GM23248 (cell line): ENCODE measurements around the gene ARMC8. TPM values are rescaled to one million over a fixed set of nuclear protein-coding genes. Genes with fewer than 3 reads are reported as not detected.

ENCODE experiments used
- DNase-seq: peaks from one replicate; pipeline ENCODE4 v3.0.0-alpha.2; 2015
- H2AFZ ChIP-seq: fragments of 200-600 bp; sonication (generic); 2 replicates; pipeline ENCODE4 v1.6.1; 2016; ENCODE audit warnings: antibody characterized with exemption
- H3F3A ChIP-seq: fragments of 200-600 bp; sonication (generic); 2 replicates; pipeline ENCODE4 v1.6.1; 2016; ENCODE audit warnings: mild to moderate bottlenecking, antibody characterized with exemption, mixed run types; ENCODE audit not compliant: insufficient read depth
- H3K27ac ChIP-seq: fragments of 200-600 bp; sonication (generic); 2 replicates; pipeline ENCODE4 v1.5.1; 2016; ENCODE audit warnings: mild to moderate bottlenecking
- H3K27me3 ChIP-seq: fragments of 200-600 bp; sonication (generic); replicated peaks from 2 replicates; pipeline ENCODE4 v1.6.1; 2016; ENCODE audit warnings: mild to moderate bottlenecking; ENCODE audit not compliant: insufficient read depth
- H3K36me3 ChIP-seq: fragments of 200-600 bp; sonication (generic); 2 replicates; pipeline ENCODE4 v1.6.1; 2016; ENCODE audit warnings: low read depth, mild to moderate bottlenecking
- H3K4me1 ChIP-seq: fragments of 200-600 bp; sonication (generic); 2 replicates; pipeline ENCODE4 v1.6.1; 2016; ENCODE audit warnings: mild to moderate bottlenecking; ENCODE audit not compliant: insufficient read depth
- H3K4me2 ChIP-seq: fragments of 200-600 bp; sonication (generic); one replicate; pipeline ENCODE4 v1.6.1; 2016; ENCODE audit warnings: mild to moderate bottlenecking; ENCODE audit not compliant: unreplicated experiment
- H3K4me3 ChIP-seq: fragments of 200-600 bp; sonication (generic); 2 replicates; pipeline ENCODE4 v1.5.1; 2016; ENCODE audit warnings: mild to moderate bottlenecking
- H3K79me2 ChIP-seq: fragments of 200-600 bp; sonication (generic); 2 replicates; pipeline ENCODE4 v1.6.1; 2016; ENCODE audit warnings: mild to moderate bottlenecking; ENCODE audit not compliant: insufficient read depth
- H3K9ac ChIP-seq: fragments of 200-600 bp; sonication (generic); 2 replicates; pipeline ENCODE4 v1.6.1; 2016; ENCODE audit warnings: mild to moderate bottlenecking
- H3K9me2 ChIP-seq: fragments of 200-600 bp; sonication (generic); 2 replicates; pipeline ENCODE4 v1.6.1; 2016; ENCODE audit warnings: mixed run types, mild to moderate bottlenecking, moderate library complexity; ENCODE audit not compliant: insufficient read depth
- H3K9me3 ChIP-seq: fragments of 200-600 bp; sonication (generic); one replicate; pipeline ENCODE4 v1.6.1; 2017; ENCODE audit warnings: low read depth
- H4K20me1 ChIP-seq: fragments of 200-600 bp; sonication (generic); 2 replicates; pipeline ENCODE4 v1.6.0; 2016; ENCODE audit not compliant: insufficient read depth
- EZH2 ChIP-seq: fragments of 200-600 bp; sonication (generic); IDR thresholded peaks from 2 replicates; pipeline ENCODE4 v1.6.1; 2018; ENCODE audit warnings: antibody characterized with exemption, mild to moderate bottlenecking; ENCODE audit not compliant: insufficient read depth, poor library complexity, severe bottlenecking
- EZH2phosphoT487 ChIP-seq: fragments of 200-600 bp; sonication (generic); IDR thresholded peaks from 2 replicates; pipeline ENCODE4 v1.6.1; 2018; ENCODE audit warnings: antibody characterized with exemption, moderate library complexity, mild to moderate bottlenecking, low read depth; ENCODE audit not compliant: insufficient read depth
- WGBS, 2 experiments: methylation state at CpG; one replicate each; pipeline ENCODE4 v1.1.6; 2015 to 2017; ENCODE audit warnings: low lambda C conversion rate in 2 of 2, low coverage in 1 of 2; ENCODE audit errors: missing lambda C conversion rate in 2 of 2; 5-methylcytosine and 5-hydroxymethylcytosine counted together
- in situ Hi-C: fragments of 300-500 bp; cut with MboI; formaldehyde crosslinking; loops from 2 replicates; pipeline ENCODE4 v1.15.0; 2020
- polyA plus RNA-seq: library from polyadenylated mRNA; unstranded; fragments of >200 nt; fragmentation: Nextera tagmentation; extraction: Ambion mirVana; gene quantifications from 2 replicates; pipeline ENCODE4 v1.2.1, GENCODE V29; 2016
- total RNA-seq: library from RNA; depleted of rRNA; stranded (reverse); fragments of >200 nt; shearing (Covaris generic); gene quantifications from 2 replicates; pipeline ENCODE4 v1.2.3, GENCODE V29; 2014

Gene ARMC8
- total and polyA plus RNA-seq, 2 experiments from 2014 or later = 30.1 to 32.9 TPM

- H3K4me2 ChIP-seq = peak overlapping the region; percentile 85
- no peaks in the 10 kb centered on the region for H3K27me3 ChIP-seq
- no peaks in the 10 kb centered on the region for H3K9me3 ChIP-seq
- 5 to 15% methylated on average over 2 of the region's 2 CpGs for WGBS, 2 experiments
- 0 out of 2 replicates have a peak overlapping the region, but pooled peaks have one; percentile 91 for H2AFZ ChIP-seq
- H4K20me1 ChIP-seq = no peaks in the 10 kb centered on the region
- H3K4me1 ChIP-seq = peaks cover 6% of the 10 kb centered on the region; the same call in 1 of the 2 replicates
- H3F3A ChIP-seq = peaks cover 12% of the 10 kb centered on the region
- H3K9me2 ChIP-seq = no peaks in the 10 kb centered on the region
- H3K9ac ChIP-seq = no peak overlapping the region
- H3K27ac ChIP-seq = no peak overlapping the region
- TF ChIP-seq EZH2 = no peak
- no peak for TF ChIP-seq EZH2phosphoT487
- H3K4me3 ChIP-seq = peak overlapping the region; percentile 69; the same call in 1 of the 2 replicates
- peak; percentile 82 for DNase-seq
- H3K36me3 ChIP-seq = no peaks in the 10 kb centered on the region
- in situ Hi-C loops = no loop called here
- H3K79me2 ChIP-seq = no peaks in the 10 kb centered on the region
Observed at GRCh38 chr3:138328341-138328740, 141.2 kb downstream of the ARMC8 start.

GRCh38 chr3:138329127-138329983 is 142.3 kb downstream of the ARMC8 start, which contains the start of gene NME9:
TSS of gene NME9 (minus strand) at chr3:138329851. CDS start at chr3:138329335, 516 bp downstream.
- no peak for TF ChIP-seq EZH2phosphoT487
- no peak for TF ChIP-seq EZH2
- Histone ChIP-seq H3K4me3 (peak within 1 kb of the TSS; percentile 69), H4K20me1 (no peaks in the 10 kb centered on the region), H3K9me2 (no peaks in the 10 kb centered on the region), H3K4me1 (peaks cover 6% of the 10 kb centered on the region; the same call in 1 of the 2 replicates), H3K36me3 (no peaks in the 10 kb centered on the region), H3K4me2 (peak within 1 kb of the TSS; percentile 85), H3K9me3 (no peaks in the 10 kb centered on the region), H3F3A (peaks cover 12% of the 10 kb centered on the region), H3K27ac (no peak within 1 kb of the TSS), H3K9ac (peak within 1 kb of the TSS; percentile 62), H2AFZ (peak within 1 kb of the TSS; percentile 91), H3K27me3 (no peaks in the 10 kb centered on the region), H3K79me2 (no peaks in the 10 kb centered on the region)
- WGBS, 2 experiments = 2% methylated on average over 56 to 61 of the region's 62 CpGs
- in situ Hi-C loops = no loop called here
- peak; percentile 88 for DNase-seq

DNA sequence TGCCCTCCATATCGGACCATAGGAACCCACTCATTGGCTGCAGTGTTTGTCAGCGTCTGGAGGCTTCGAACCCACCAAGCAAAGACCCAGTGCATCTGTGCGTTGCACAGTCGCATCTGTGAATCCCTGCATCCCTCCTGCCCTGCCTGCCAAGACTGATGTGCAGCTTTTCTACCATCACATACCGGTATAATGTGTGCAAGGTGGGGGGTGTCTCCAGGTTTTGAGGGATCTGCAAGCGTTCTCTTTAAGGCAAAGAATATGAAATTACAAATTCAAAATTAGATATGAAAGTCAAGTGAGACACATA is 142.8 kb downstream of the ARMC8 start:
- no peak overlapping the region for H3K27ac ChIP-seq
- H3F3A ChIP-seq = peaks cover 12% of the 10 kb centered on the region
- no peak overlapping the region; the same call in 1 of the 2 replicates for H3K9ac ChIP-seq
- peak overlapping the region; percentile 91; the same call in 1 of the 2 replicates for H2AFZ ChIP-seq
- 15 to 21% methylated on average over 7 of the region's 7 CpGs for WGBS, 2 experiments
- TF ChIP-seq EZH2phosphoT487 (no peak), EZH2 (no peak)
- no peaks in the 10 kb centered on the region for H4K20me1 ChIP-seq
- H3K9me2 ChIP-seq = no peaks in the 10 kb centered on the region
- in situ Hi-C loops = no loop called here
- DNase-seq = no peak
- peak overlapping the region; percentile 85 for H3K4me2 ChIP-seq
- H3K9me3 ChIP-seq = no peaks in the 10 kb centered on the region
- H3K79me2 ChIP-seq = no peaks in the 10 kb centered on the region
- no peaks in the 10 kb centered on the region for H3K27me3 ChIP-seq
- H3K4me1 ChIP-seq = peaks cover 6% of the 10 kb centered on the region; the same call in 1 of the 2 replicates
- H3K36me3 ChIP-seq = no peaks in the 10 kb centered on the region
- peak overlapping the region; percentile 69 for H3K4me3 ChIP-seq

DNA sequence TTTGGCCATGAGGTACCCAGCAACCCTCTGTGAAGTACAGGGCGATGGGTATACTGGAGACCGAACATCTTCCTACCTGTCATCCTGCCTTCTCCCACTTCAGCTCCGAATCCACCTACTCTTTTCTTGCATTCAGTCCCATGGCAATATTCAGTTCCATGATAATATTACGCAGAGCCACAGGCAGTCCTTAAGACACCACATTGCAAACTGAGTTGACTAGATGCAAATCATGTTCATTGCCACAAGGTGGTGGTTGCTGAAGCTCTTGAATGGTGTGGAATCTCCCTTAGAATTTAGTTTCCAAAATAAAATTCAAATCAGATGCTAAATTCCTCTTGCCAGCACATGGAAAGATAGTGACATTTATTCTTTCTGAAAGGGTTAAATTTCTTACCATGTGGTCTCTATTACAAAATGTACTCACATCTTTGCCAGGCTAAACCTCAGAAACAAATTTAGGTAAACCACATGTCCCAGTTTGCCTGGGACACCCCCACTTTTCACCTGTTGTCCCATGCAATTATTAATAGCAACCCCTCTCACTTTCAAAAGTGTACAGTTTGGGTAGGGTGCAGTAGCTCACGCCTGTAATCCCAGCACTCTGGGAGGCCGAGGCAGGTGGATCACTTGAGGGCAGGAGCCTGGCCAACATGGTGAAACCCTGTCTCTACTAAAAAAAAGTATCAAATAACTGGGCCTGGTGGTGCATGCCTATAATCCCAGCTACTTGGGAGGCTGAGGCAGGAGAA is 144.2 kb downstream of the ARMC8 start:
- peak; percentile 62 for DNase-seq
- in situ Hi-C loops = no loop called here
- H3K4me1 ChIP-seq = peaks cover 6% of the 10 kb centered on the region; the same call in 1 of the 2 replicates
- no peaks in the 10 kb centered on the region for H3K9me2 ChIP-seq
- H3K79me2 ChIP-seq = no peaks in the 10 kb centered on the region
- no peak overlapping the region for H3K27ac ChIP-seq
- H3F3A ChIP-seq = peaks cover 12% of the 10 kb centered on the region
- no peak overlapping the region for H3K4me2 ChIP-seq
- H2AFZ ChIP-seq = no peak overlapping the region
- H3K36me3 ChIP-seq = no peaks in the 10 kb centered on the region
- TF ChIP-seq EZH2 (no peak), EZH2phosphoT487 (no peak)
- H3K27me3 ChIP-seq = no peaks in the 10 kb centered on the region
- H3K9ac ChIP-seq = no peak overlapping the region
- 70 to 75% methylated on average over 6 of the region's 6 CpGs for WGBS, 2 experiments
- H3K9me3 ChIP-seq = no peaks in the 10 kb centered on the region
- no peak overlapping the region for H3K4me3 ChIP-seq
- H4K20me1 ChIP-seq = no peaks in the 10 kb centered on the region
